HTERT RPE-1 (cell line): ENCODE measurements around the gene PPP1R27.

Experiments used
- in situ Hi-C: fragments of 300-500 bp; cut with MboI; formaldehyde crosslinking; loops from 4 replicates; pipeline ENCODE4 v1.14.3; 2020; ENCODE audit warnings: low sequenced_read_pairs

The PPP1R27 gene, protein sequence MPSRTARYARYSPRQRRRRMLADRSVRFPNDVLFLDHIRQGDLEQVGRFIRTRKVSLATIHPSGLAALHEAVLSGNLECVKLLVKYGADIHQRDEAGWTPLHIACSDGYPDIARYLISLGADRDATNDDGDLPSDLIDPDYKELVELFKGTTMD

DNA sequence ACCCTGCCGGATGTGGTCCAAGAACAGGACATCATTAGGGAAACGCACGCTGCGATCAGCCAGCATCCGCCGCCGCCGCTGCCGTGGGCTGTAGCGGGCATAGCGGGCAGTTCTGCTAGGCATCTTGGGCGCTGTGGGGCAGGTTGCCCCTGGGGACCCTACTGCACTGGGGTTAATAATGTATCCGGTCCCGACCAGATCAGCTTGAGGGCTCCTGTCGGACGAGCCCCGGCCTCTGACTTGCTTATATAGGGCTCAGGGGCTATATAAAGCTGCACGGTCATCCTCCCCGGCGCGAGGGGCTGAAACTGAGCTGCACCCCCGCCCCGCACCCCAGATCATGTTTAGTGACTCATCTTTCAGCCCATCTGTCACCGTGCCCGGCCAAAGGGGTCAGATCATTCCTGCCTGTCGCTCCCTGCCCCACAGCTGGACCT is at the start of gene PPP1R27:
PPP1R27 (minus strand) TSS at position 220 of the 437 bp plus-strand sequence; CDS start at position 123, 97 bp downstream.
- in situ Hi-C loops: no loop called here

DNA sequence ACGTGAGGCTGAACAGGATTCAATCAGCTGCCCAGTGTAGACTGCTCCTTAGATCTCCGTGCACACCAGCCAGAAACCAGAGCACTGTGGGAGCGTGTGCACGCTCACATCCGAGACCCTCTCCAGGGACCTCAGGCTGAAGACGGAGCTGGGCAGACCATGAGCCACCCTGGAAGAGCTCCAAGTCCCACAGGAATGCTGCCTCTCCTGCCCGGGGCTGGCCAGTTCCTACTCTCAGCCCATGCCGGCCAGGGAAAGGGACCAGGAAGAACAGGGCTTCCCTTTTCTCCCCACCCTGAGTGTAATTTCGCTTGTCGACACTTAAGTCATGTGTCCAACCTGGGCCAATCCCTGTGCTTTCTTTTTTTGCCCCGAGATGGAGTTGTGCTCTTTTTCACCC is 49.7 kb upstream of the PPP1R27 start:
- in situ Hi-C loops: no loop called here

GRCh38 chr17:81879121-81879520 is 44.3 kb upstream of the PPP1R27 start:
- in situ Hi-C loops: no loop called here

GRCh38 chr17:81878294-81878693 is 43.4 kb upstream of the PPP1R27 start:
- in situ Hi-C loops: no loop called here

DNA sequence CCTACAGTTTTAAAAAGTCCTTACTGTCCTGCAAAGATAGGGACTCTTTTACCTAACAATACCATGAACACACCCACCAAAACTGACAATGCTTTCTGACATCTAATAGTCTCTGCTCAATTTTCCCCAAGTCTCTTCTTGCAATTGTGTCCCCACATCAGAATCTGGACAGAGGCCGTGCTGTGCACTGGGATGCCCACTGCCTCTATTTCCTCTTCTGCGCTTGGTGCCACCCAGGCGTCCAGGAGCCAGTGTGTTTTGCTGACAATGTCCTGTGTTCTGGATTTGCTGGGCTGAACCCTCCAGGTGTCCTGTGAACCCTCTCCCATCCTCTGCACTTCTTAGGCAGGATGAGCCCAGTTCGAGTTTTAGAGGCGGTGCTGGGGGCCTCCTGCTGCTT is 42.7 kb upstream of the PPP1R27 start:
- in situ Hi-C loops: no loop called here

- in situ Hi-C loops: no loop called here
These were observed 36.8 kb upstream of the PPP1R27 start for GRCh38 chr17:81871387-81872230.

GRCh38 chr17:81870981-81871386 is 36.1 kb upstream of the PPP1R27 start, which contains the start of gene ARHGDIA:
Gene ARHGDIA, minus strand, starts transcription at chr17:81871337. Its CDS starts 1,407 bp downstream, at chr17:81869930.
- in situ Hi-C loops: no loop called here

- in situ Hi-C loops: no loop called here
These were observed 35.5 kb upstream of the PPP1R27 start for GRCh38 chr17:81870131-81870980.

GRCh38 chr17:81869221-81870130 is 34.6 kb upstream of the PPP1R27 start:
- in situ Hi-C loops: no loop called here

GRCh38 chr17:81868674-81869220 is 33.9 kb upstream of the PPP1R27 start:
- in situ Hi-C loops: no loop called here

DNA sequence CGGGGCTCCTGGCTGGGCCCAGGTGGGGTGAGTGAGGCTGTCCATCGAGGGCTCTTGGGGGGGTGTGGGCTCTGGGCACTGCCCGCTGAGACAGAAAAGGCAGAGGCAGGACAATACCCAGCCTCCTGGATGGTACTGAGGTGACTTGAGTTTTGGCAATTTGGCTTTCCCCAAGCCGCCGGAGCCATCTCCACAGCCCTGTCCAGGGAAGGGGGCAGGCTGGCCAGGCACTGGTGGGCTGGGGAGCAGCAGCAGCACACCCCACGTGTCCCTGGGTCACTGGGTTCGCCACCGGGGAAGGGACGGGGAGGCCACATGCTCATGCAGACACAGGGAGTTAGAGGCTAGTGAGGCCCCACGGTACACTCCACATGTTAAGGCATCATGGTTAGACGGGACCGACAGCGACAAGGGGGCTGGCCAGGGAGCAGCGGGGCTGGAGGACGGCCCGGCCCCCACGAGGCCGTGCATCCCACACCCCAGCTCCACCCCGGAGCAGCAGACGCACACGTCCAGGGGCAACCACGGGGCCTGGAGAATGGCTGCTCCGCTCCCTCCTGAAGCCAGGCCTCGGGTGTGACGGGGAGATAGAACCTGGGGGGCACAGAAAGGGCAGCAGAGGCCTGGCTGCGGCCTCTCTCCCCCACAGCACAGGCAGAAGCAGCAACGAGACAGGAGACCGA is 33.3 kb upstream of the PPP1R27 start:
- in situ Hi-C loops: no loop called here

DNA sequence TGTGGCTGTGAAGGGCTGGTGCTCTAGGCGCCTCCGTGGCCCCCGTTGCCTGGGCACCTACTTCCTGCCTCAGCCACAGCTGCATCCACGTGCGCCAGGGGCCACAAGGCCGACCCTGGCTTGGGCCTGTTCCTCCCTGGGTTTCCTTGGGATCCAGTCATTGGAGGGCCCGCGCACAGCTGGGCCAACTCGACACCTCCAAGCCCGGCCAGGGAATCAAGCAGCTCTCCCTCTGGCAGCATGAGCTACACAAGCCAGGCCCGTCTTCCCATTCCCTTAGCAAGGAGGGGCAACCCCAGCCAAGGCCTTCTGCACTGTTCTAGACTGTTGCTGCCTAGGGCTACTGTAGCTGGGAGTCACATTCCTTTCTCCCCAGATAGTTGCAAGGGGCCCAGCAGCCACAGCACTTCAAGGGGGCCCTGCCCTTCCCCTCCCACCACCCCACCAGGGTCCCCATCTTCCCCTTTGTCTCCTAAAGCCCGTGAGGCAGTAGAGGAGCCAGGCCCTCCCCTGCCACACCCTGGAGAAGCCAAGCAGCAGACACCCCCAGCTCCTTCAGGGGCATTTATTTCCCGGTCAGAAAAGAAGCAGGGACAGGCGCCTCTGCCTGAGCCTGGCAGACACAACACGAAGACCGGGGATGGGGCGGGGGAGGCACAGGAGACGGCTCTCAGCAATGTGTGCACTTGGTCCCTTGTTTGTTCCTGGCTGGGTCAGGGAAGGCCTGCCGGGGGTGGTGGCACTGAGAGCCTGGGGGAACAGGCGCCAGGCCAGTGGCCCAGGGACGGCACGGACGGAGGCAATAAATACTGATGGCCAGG is 32.5 kb upstream of the PPP1R27 start:
- in situ Hi-C loops: no loop called here

DNA sequence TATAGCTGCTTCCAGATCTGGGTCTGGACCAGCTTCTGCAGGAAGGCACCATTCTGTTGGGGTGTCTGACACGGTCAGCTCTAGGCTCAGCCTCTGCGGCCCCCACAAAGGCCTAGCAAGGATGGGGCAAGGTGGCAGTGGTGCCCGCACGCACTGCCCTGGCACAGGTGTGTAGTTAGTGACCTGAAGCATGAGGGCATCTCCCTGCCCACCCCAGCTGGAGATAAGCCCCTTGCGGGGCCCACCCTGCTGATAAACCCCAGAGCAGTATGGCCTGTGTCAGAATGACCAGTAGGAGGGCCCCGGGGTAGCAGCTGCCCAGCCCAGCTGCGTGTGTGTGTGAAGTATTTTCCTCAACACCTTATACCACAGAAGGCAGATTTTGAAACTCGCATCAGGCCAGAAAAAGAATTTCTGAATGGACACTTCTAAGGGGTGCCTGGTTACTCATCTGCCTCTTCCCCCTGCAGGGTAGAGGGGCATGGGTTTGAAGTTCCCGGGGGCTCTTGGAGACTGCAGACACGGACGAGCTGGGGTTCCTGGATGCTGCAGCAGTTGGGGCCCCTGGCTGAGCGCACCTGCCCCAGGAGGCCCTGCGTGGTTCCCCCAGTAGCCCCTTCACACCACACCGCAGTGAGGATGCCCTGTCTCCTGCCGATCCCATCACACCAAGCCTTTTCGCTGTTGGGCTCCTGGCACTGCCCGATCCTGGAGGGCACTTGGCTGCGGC is 31.8 kb upstream of the PPP1R27 start:
- in situ Hi-C loops: no loop called here

- in situ Hi-C loops: no loop called here
These were observed 31.0 kb upstream of the PPP1R27 start for GRCh38 chr17:81865733-81866439.

GRCh38 chr17:81865358-81865732 is 30.5 kb upstream of the PPP1R27 start:
- in situ Hi-C loops: no loop called here

DNA sequence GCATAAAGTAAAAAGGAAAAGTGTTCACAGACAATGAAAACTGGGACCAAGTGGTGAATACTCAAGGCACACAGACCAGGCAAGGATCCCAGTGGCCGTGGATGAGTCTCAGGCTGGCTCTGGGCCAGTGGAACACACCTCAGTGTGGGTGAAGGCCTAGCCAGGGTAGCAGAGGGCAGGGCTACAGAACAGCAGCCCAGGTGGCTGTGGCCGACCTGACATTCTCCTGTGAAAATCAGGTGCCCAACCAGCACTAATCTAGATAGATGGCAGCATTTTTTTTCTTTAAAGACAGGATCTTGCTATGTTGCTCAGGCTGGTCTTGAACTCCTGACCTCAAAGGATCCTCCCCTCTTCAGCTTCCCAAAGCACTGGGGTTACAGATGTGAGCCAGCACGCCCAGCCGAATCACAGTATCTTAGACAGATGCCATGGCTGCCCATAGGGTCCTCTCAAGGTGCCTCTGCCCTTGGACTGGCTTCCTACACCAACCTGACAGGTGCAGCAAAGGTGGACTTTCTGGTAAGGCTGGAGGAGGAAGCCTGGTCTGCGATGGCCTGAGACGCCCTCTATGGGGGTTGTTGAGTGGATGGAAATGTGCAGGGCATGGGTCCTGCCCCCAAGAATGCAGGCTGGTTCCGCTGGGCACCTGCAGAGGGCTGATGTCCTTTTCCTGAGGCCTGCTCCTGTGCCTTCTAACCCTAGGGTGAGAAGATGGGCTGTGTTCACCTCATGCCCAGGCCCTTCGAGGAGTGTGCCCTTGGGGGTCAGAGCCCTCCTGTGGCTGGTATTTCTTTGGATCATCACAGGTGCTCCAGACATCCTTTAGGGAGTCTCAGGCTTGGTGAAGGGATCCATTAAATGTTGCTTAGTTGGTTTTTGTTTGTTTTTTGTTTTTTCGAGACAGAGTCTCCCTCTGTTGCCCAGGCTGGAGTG is 29.3 kb upstream of the PPP1R27 start:
- in situ Hi-C loops: no loop called here
